Subcutaneous adipose tissue (tissue), 4 donors: ENCODE data around the gene TCEA2. TPM values are rescaled to one million over a fixed set of nuclear protein-coding genes. Genes with fewer than 3 reads are reported as not detected.

Experiments
- CTCF ChIP-seq: fragments of 450-650 bp; IDR thresholded peaks from one replicate; pipeline ENCODE4 v1.5.1; 2016; ENCODE audit warnings: low read depth, mild to moderate bottlenecking, control low read depth, antibody characterized with exemption, moderate library complexity
- total RNA-seq, 4 donors: library from RNA; depleted of rRNA; stranded (reverse); fragments of >200 nt; gene quantifications; one replicate each; pipeline ENCODE4 v1.1.0, GENCODE V29; 2016

TCEA2 gene
- total RNA-seq, 4 donors from 2014 or later = 30.8 to 36.9 (median 33.2) TPM

GRCh38 chr20:64099880-64100565 lies 37.0 kb downstream of the TCEA2 start:
- no peak for TF ChIP-seq CTCF

- no peak for TF ChIP-seq CTCF
Measured at GRCh38 chr20:64100566-64100888, 37.5 kb downstream of the TCEA2 start.

- no peak for TF ChIP-seq CTCF
Measured at GRCh38 chr20:64100946-64101688, 38.1 kb downstream of the TCEA2 start.

- no peak for TF ChIP-seq CTCF
Measured at GRCh38 chr20:64101731-64102621, 39.0 kb downstream of the TCEA2 start.

- no peak for TF ChIP-seq CTCF
Measured at GRCh38 chr20:64102647-64103354, 39.8 kb downstream of the TCEA2 start.

- no peak for TF ChIP-seq CTCF
Measured at GRCh38 chr20:64103871-64104666, 41.1 kb downstream of the TCEA2 start.
